Mucosa of descending colon (tissue), 3 donors: ENCODE measurements around the gene SMURF2. TPM values are rescaled to one million over a fixed set of nuclear protein-coding genes. Genes with fewer than 3 reads are reported as not detected.

Experiments
- ATAC-seq: fragments of 200-7000 bp; cut with Tn5 transposase; one replicate; pipeline ENCODE4 v1.9.1; 2020; ENCODE audit warnings: mild to moderate bottlenecking, moderate library complexity
- DNase-seq, 3 donors: peaks; one replicate each; pipeline ENCODE4 v3.0.0-alpha.2; 2020
- H3K36me3 ChIP-seq: fragments of 200-600 bp; one replicate; pipeline ENCODE4 v1.8.0; 2021; ENCODE audit warnings: low read depth, mild to moderate bottlenecking
- H3K4me1 ChIP-seq: fragments of 200-600 bp; one replicate; pipeline ENCODE4 v1.8.0; 2021; ENCODE audit warnings: low read depth, mild to moderate bottlenecking
- H3K4me3 ChIP-seq: fragments of 200-600 bp; one replicate; pipeline ENCODE4 v1.8.0; 2021; ENCODE audit warnings: mild to moderate bottlenecking
- H3K9me3 ChIP-seq: fragments of 200-600 bp; one replicate; pipeline ENCODE4 v1.8.0; 2021; ENCODE audit warnings: mild to moderate bottlenecking
- CTCF ChIP-seq: fragments of 200-600 bp; IDR thresholded peaks from one replicate; pipeline ENCODE4 v1.8.0; 2022; ENCODE audit warnings: antibody characterized with exemption, mild to moderate bottlenecking
- intact Hi-C, 2 donors: fragments of 100-400 bp; cut with DNase I in 1 of 2; cut with micrococcal nuclease in 1 of 2; formaldehyde crosslinking; loops; one replicate each; pipeline versions ENCODE4 v1.11.0 to v1.11.1; 2022; cut with DNase I, micrococcal nuclease
- total RNA-seq, 3 donors: library from RNA; stranded (reverse); fragmentation: NEBNext Ultra II Directional in 2 of 3; extraction: Animal tissue kit (Norgen Biotek cat#: 25700) in 2 of 3; gene quantifications; one replicate each; pipeline versions ENCODE4 v1.2.1 to v1.2.4, GENCODE V29; 2021 to 2023
- donor health status: DM: no; HTN: no; CAD: no; lungs with moderate emphysema.
- donor health status: DM: no; HTN: no; CAD: no.
- donor health status: DM: no; HTN: yes; CAD: no.

Gene SMURF2
- total RNA-seq, 3 donors from 2014 or later: 14.9 to 25.4 (median 15.2) TPM

GRCh38 chr17:64698725-64699124 lies 36.6 kb upstream of the SMURF2 start:
- H3K9me3 ChIP-seq: no peaks in the 10 kb centered on the region
- no peaks in the 10 kb centered on the region for H3K36me3 ChIP-seq
- no peaks in the 10 kb centered on the region for H3K4me1 ChIP-seq
- ATAC-seq (no peak), DNase-seq (no peak)
- H3K4me3 ChIP-seq: no peak overlapping the region
- intact Hi-C loops: no loop called here
- no peak for TF ChIP-seq CTCF

- H3K9me3 ChIP-seq: no peaks in the 10 kb centered on the region
- intact Hi-C loops: no loop called here
- H3K4me1 ChIP-seq: no peaks in the 10 kb centered on the region
- peak; percentile 98 for ATAC-seq
- H3K36me3 ChIP-seq: no peaks in the 10 kb centered on the region
- H3K4me3 ChIP-seq: no peak overlapping the region
- no peak for TF ChIP-seq CTCF
- peak in 2 of 3 donors; percentile 39 to 72 for DNase-seq
Observed at GRCh38 chr17:64694207-64694606, 32.1 kb upstream of the SMURF2 start.

- DNase-seq: no peak
- Histone ChIP-seq H3K4me3 (no peak overlapping the region), H3K4me1 (no peaks in the 10 kb centered on the region), H3K9me3 (no peaks in the 10 kb centered on the region), H3K36me3 (no peaks in the 10 kb centered on the region)
- TF ChIP-seq CTCF: no peak
- intact Hi-C loops: no loop called here
- ATAC-seq: no peak
Observed at GRCh38 chr17:64692187-64692586, 30.1 kb upstream of the SMURF2 start.

GRCh38 chr17:64689106-64689505 lies 27.0 kb upstream of the SMURF2 start:
- TF ChIP-seq CTCF: no peak
- intact Hi-C loops: no loop called here
- Histone ChIP-seq H3K9me3 (no peaks in the 10 kb centered on the region), H3K36me3 (no peaks in the 10 kb centered on the region), H3K4me3 (no peak overlapping the region), H3K4me1 (no peaks in the 10 kb centered on the region)
- ATAC-seq (no peak), DNase-seq (no peak)

DNA sequence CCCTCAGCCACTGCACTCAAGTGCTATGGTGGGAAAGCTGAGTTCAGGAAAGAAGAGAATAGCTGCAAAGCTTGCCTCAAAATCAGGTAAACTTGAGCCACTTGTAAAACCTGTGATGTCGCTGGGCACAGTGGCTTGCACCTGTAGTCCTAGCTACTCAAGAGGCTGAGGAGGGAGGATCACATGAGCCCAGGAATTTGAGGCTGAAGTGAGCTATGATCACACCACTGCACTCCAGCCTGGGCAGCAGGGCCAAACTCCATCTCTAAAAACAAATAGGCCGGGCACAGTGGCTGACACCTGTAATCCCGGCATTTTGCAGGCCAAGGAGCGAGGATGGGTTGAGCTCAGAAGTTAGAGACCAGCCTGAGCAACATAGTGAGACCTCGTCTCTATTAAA lies 26.4 kb upstream of the SMURF2 start:
- ATAC-seq: no peak
- Histone ChIP-seq H3K36me3 (no peaks in the 10 kb centered on the region), H3K4me3 (no peak overlapping the region), H3K9me3 (no peaks in the 10 kb centered on the region), H3K4me1 (no peaks in the 10 kb centered on the region)
- no peak for DNase-seq
- TF ChIP-seq CTCF: no peak
- intact Hi-C loops: no loop called here

- Histone ChIP-seq H3K4me1 (no peaks in the 10 kb centered on the region), H3K9me3 (no peaks in the 10 kb centered on the region)
Observed at GRCh38 chr17:64687961-64688360, 25.9 kb upstream of the SMURF2 start.

More at GRCh38 chr17:64687961-64688360, 25.9 kb upstream of the SMURF2 start:
- ATAC-seq (no peak), DNase-seq (no peak)
- Histone ChIP-seq H3K36me3 (no peaks in the 10 kb centered on the region), H3K4me3 (no peak overlapping the region)
- intact Hi-C loops: no loop called here
- no peak for TF ChIP-seq CTCF
